HG03439 (cell line): ENCODE results near the gene ZMIZ1.
"Not testable (repeated sequence)": the region's sequence is repeated elsewhere in the genome, so short reads cannot be mapped to it uniquely, and the experiment has no call there.

Source experiments
- ATAC-seq: cut with Tn5 transposase; IDR thresholded peaks from one replicate; pipeline ENCODE4 v1.9.1; 2021; ENCODE audit warnings: mild to moderate bottlenecking, moderate library complexity; ENCODE audit not compliant: unreplicated experiment

The ZMIZ1 gene

DNA sequence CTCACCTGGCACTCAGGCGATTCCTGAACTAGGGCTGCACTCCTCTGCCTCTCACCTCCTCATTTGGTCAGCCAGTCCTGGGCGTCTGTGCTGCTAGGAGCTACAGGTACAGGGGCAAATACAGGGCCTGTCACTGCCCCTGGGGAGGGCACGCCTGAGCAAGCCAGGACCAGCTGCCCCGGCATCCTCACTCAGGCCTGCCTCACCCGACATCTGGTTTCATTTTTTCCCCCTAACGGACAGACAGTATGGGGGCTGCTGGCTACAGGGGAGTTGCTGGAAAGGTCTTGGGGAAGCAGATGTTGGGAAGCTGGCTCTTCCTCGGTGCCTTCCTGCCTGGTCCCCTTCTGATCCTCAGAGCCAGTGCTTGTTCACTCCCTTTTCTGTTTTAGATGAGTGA is 201.2 kb downstream of the ZMIZ1 start:
- ATAC-seq, result no peak

GRCh38 chr10:79270466-79271246 is 201.9 kb downstream of the ZMIZ1 start:
- no peak for ATAC-seq

DNA sequence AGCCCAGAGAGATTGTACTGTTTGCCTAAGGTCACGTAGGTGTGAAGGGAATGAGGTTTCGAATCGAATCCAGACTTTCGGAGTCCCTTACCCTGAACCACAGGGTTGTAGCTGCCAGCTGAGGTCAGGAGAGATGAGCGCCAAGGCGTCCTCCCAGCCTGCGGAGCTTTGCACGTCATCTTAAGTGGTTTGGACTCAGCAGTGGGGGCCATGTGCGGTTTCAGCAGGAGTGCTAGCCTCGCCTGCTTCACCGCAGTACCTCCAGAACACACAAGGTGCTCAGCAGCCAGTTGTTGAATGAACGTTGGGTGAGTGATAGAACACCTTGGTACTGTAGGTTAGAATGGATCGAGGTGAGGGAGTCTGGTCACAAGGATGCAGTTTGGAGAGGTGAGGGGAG is 203.6 kb downstream of the ZMIZ1 start:
- no peak for ATAC-seq

- ATAC-seq, result no peak
Observed at GRCh38 chr10:79273604-79274003, 204.8 kb downstream of the ZMIZ1 start.

GRCh38 chr10:79274279-79275104 is 205.7 kb downstream of the ZMIZ1 start:
- ATAC-seq, result no peak

GRCh38 chr10:79275105-79275430 is 206.3 kb downstream of the ZMIZ1 start:
- ATAC-seq, result no peak

DNA sequence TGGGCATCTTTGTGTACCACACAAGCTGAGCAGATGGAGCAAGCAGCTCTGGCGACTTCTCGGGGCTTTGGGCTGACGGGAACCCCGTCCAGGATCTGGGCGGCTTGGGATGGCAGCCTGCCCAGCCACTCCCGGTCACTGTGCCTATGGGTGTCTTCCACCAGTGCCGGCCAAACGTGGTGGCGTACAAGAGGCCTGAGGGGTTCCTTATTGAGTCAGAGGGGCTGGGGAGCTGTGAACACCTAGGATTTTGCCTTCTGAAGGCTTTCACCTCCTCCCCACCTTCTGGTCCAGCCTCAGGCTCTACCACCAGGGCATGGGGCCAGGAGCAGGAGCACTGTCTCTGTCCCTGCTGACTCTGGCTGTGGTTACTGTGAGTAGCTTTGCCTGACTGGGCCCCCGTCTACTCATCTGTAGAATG is 206.7 kb downstream of the ZMIZ1 start:
- ATAC-seq, result no peak

DNA sequence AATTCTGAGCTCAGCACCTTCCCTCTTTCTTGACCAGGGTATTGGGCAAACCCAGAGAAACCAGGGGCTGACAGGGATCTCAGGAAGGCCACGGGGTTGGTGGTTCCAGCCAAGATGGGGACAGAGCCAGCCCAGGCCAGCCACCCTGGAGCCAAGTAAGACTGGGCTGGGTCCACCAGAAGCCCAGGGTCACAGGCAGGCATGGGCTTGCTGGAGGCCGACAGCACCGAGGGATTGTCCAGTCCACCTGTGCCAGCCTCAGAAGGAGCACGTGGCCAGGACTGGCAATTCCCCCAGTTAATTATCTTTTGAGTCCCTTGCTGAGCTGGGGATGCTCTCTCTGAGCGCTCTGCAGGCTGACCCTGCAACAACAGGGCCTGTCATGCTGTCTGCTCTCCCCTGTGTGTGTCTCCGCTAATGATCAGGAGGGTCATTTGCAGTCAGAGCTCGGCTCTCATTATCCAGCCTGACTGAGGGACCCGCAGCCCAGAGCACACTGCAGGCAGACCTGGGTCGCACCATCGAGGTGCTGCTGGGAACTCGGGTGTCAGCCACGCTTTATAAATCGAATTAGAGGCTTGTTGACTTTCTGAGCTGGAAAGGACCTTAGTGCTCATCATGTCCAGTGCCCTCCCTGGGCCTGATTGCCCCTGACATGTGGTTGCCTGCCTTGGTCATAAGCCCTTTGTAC is 209.0 kb downstream of the ZMIZ1 start:
- no peak for ATAC-seq

DNA sequence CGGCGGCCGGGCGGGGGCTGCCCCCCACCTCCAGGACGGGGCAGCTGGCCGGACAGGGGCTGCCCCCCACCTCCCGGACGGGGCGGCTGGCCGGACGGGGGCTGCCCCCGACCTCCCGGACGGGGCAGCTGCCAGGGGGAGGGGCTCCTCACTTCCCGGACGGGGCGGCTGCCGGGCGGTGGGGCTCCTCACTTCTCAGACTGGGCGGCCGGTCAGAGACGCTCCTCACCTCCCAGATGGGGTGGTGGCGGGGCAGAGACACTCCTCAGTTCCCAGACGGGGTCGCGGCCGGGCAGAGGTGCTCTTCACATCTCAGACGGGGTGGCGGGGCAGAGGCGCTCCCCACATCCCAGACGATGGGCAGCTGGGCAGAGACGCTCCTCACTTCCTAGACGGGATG is 210.3 kb downstream of the ZMIZ1 start:
- not testable (repeated sequence) for ATAC-seq

DNA sequence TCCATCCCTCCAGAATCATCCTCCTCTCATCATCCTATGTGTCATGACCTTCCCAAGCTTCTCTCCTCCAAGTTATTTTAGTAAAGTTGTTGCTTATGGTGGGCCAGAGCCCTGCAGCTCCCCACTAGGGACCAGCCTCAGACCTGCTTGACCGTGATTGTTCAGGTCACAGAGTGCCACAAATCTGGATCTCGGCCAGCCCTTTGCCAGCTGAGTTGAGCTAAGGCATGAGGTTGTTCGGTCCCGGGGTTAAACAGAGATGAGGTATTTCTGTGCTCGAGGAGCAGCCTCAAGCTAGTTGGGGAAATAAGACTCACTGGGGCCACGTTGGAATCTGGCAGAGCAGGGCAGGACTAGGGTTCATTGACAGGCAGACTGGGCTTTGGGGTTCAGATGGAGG is 212.2 kb downstream of the ZMIZ1 start:
- no peak for ATAC-seq

DNA sequence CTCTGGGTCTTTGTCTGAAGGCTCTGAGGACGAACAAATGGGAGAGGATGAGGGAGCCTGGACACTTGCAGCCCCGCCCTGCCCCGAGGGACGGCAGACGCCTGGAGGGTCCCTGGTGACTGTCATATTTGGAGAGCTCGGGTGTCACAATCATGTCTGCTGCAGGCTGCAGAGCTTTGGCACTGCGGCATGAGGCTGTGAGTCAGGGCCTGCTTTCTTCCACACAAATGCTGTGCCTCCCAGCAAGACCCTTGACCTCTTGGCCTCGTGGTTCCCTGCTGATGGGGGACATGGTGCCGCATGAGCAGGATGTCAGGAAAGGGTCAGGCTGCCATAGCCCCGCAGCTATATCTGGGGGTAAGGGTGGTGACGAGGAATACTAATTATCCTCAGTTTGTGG is 213.6 kb downstream of the ZMIZ1 start:
- no peak for ATAC-seq

- ATAC-seq, result no peak
Observed at GRCh38 chr10:79283616-79284015, 214.8 kb downstream of the ZMIZ1 start.

- no peak for ATAC-seq
Observed at GRCh38 chr10:79284158-79284871, 215.5 kb downstream of the ZMIZ1 start.

- peak; percentile 61 for ATAC-seq
Observed at GRCh38 chr10:79285315-79286197, 216.8 kb downstream of the ZMIZ1 start.

DNA sequence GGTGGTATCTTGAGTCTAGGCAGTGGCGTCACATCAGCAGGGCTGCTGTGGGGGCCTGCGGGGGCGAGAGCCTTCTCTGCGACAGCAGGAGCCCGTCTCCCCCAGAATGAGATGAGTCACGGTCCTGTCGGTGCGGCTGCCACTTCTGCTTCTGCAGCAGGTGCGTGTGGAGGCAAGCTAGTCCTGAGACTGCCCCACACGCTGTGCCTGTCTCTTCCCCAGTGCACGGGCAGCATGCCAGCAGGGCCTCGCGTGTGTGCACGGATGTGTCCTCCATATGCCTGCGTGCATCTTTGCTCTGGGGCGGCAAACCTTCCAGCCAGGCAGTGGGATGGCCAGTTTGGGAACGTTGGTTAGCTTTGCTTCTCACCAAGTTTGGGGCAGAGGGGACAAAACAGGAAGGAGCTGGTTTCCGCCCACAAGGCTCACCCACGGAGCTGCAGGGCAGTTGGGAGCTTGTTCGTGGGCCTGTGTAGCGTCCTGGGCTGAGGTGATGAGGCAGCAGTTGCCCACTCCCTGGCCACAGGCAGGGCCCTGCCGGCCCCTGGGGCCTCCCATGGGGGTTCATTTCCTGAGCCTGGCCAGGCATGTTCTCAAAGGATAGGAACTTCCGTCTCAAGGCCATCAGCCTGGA is 217.7 kb downstream of the ZMIZ1 start:
- ATAC-seq, result peak; percentile 71

DNA sequence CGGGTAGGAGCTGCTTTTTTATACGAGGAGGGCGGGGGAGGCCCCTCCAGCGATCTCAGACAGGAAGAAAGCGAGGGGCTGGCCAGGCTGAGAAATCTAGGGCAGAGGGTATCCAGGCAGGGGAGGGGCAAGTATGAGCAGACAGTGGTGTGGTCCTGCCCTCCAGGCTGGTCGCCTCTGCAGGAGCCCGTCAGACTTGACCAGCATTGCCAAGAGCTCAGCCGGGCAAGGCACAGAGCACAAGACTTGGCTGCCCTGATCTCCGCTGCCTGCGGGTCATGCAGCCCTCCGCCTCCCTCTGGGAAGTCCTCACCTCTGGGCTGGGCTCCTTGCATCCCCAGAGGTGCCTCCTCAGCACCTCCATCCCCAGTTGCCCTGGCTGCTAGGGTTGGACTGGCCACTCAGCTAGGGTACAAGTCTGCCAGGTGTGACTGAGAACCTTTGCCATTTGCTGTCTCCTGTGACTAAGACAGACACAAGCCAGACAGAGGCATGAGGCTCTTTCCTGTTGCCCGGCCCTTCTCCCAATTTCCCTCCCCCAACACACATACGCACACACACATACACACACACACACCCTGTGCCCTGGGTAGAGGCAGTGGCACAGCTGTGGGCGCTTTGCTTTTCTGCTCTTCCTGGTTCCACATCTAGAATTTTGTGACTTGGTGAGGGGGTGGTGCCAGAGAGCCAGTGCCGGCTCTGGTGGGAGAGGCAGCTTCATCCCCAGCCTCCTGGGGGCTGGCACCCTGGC is 219.4 kb downstream of the ZMIZ1 start:
- ATAC-seq, result no peak

DNA sequence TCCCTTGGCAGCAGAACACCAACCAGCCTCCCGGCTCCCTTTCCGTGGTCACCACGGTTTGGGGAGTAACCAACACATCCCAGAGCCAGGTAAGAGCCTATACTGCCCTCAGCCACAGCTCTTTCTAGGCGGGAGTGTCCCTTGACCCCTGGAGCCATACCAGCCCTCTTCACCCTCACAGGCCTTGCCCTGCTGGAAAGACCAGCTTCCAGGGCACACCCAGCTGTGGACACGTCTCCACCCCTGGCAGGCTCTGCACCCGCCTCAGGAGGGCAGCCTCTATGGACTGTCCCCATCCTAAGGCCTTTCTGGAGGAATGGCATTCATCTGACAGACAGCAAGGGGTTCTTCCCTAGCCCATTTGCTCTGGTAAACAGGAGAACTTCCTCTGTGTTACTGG is 221.0 kb downstream of the ZMIZ1 start:
- no peak for ATAC-seq

DNA sequence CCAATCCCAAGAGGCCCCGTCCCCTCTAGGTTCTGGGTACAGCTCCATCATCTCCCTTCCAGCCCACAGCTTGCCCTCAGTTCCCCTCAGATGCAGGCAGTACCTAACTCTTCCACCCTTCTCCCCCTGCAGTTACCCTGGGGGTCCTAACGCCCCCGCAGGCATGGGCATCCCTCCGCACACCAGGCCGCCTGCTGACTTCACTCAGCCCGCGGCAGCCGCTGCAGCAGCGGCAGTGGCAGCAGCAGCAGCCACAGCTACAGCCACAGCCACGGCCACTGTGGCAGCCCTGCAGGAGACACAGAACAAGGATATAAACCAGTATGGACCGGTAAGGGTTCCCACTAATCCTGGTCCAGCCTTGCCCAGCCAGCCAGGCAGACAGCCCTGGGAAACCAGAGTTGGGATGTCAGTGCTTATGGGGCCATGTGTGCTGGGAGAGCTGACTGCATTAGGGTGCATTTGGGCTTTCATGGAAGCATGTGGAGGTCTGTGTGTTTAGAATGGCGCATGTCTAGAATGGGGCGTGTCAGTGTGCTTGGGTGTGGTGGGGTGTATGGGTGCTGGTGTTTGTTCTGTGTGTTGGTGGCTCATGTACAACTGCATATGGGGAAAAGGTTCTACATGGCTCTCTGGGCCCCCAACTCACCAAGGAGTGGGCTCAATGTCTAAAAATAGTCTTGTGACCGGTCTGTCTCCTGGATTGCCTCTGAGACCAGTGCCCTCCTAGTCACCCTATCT is 223.4 kb downstream of the ZMIZ1 start:
- no peak for ATAC-seq
